Fibroblast of lung (primary cell): ENCODE data around the gene ZNF79.

Source experiments
- CTCF ChIP-seq, 2 donors: IDR thresholded peaks in 1 of 2; conservative IDR thresholded peaks in 1 of 2; 1 replicate in 1 of 2; 2 replicates in 1 of 2; pipeline ENCODE4 v1.5.1; 2011 to 2012; ENCODE audit warnings: low read length in 2 of 2, control low read depth in 1 of 2, inconsistent platforms in 1 of 2, low read depth in 1 of 2, mild to moderate bottlenecking in 1 of 2
- EZH2 ChIP-seq: IDR thresholded peaks from 2 replicates; pipeline ENCODE4 v1.5.1; 2012; ENCODE audit warnings: low read length, control low read depth, mild to moderate bottlenecking; ENCODE audit errors: missing control alignments

DNA sequence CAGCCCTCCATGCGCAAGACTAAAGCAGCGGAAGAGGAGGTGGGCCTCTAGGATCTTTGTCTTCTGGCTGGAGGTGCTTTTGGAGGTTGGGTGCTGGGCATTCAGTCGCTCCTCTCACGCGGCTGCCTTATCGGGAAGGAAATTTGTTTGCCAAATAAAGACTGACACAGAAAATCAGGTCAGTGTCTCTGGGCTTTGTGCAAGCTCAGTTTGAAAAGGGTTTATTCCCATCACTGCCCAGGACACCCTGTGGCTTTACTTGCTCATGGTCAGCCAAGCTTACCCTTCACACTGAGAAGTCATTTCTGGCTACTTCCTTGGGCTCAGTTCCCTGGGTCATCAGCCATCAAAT lies 16.7 kb upstream of the ZNF79 start:
- TF ChIP-seq CTCF (conservative IDR thresholded peaks at IDR 0.05 in 1 of 2, IDR thresholded peaks at IDR 0.05 in 1 of 2; ENCODE audit: low read depth in 1 of 2, low read length in 2 of 2) (no peak), EZH2 (no peak)
